ENCODE data around the gene CTNND1. TPM values are rescaled to one million over a fixed set of nuclear protein-coding genes. Genes with fewer than 3 reads are reported as not detected.

CTNND1 gene
- total RNA-seq, 2 donors from 2014 or later, result 190 to 216 TPM

GRCh38 chr11:57771365-57771764 is 9.8 kb downstream of the CTNND1 start:
- Histone ChIP-seq H3K4me1 (ENCODE audit: control insufficient read depth, insufficient read depth, low read length) (peaks cover 12% of the 10 kb centered on the region), H3K9ac (ENCODE audit: extremely low read depth, low read length, poor library complexity, severe bottlenecking) (no peak overlapping the region), H3K9me3 (ENCODE audit: control insufficient read depth, low read length) (no peaks in the 10 kb centered on the region), H3K4me3 (ENCODE audit: low read length) (no peak overlapping the region), H3K36me3 (ENCODE audit: control insufficient read depth, insufficient read depth, low read length) (peaks cover 30% of the 10 kb centered on the region), H3K27ac (ENCODE audit: low read depth, low read length) (no peak overlapping the region), H3K27me3 (ENCODE audit: control insufficient read depth, insufficient read depth, low read length, poor library complexity, severe bottlenecking) (no peaks in the 10 kb centered on the region)
- H3K4me3 Mint-ChIP-seq, result no peak overlapping the region
- H3K36me3 Mint-ChIP-seq (ENCODE audit: low read depth), result peaks cover 34% of the 10 kb centered on the region
- H3K27me3 Mint-ChIP-seq (ENCODE audit: insufficient read depth), result no peaks in the 10 kb centered on the region
- H3K9me3 Mint-ChIP-seq, result no peaks in the 10 kb centered on the region
- no peak for TF ChIP-seq CTCF (conservative IDR thresholded peaks at IDR 0.05)
- WGBS, 2 experiments (ENCODE audit: insufficient coverage in 1 of 2, insufficient read length in 1 of 2), result 98 to 100% methylated on average over 1 to 3 of the region's 3 CpGs
- H3K27ac Mint-ChIP-seq, result peak overlapping the region; percentile 7
- no peak for DNase-seq
- peaks cover 38% of the 10 kb centered on the region for H3K4me1 Mint-ChIP-seq

GRCh38 chr11:57772562-57772961 is 11.0 kb downstream of the CTNND1 start:
- no peak overlapping the region for H3K27ac ChIP-seq (ENCODE audit: low read depth, low read length)
- peaks cover 24% of the 10 kb centered on the region for H3K4me1 ChIP-seq (ENCODE audit: control insufficient read depth, insufficient read depth, low read length)
- DNase-seq, result no peak
- H3K27ac Mint-ChIP-seq, result peak overlapping the region; percentile 1
- no peaks in the 10 kb centered on the region for H3K27me3 Mint-ChIP-seq (ENCODE audit: insufficient read depth)
- no peaks in the 10 kb centered on the region for H3K9me3 ChIP-seq (ENCODE audit: control insufficient read depth, low read length)
- peaks cover 48% of the 10 kb centered on the region for H3K4me1 Mint-ChIP-seq
- WGBS, 2 experiments (ENCODE audit: insufficient coverage in 1 of 2, insufficient read length in 1 of 2), result 88 to 90% methylated on average over 1 to 4 of the region's 4 CpGs
- peaks cover 24% of the 10 kb centered on the region for H3K36me3 Mint-ChIP-seq (ENCODE audit: low read depth)
- no peak overlapping the region for H3K4me3 Mint-ChIP-seq
- H3K27me3 ChIP-seq (ENCODE audit: control insufficient read depth, insufficient read depth, low read length, poor library complexity, severe bottlenecking), result no peaks in the 10 kb centered on the region
- TF ChIP-seq CTCF (conservative IDR thresholded peaks at IDR 0.05), result no peak
- H3K9ac ChIP-seq (ENCODE audit: extremely low read depth, low read length, poor library complexity, severe bottlenecking), result no peak overlapping the region
- H3K4me3 ChIP-seq (ENCODE audit: low read length), result no peak overlapping the region
- peaks cover 24% of the 10 kb centered on the region for H3K36me3 ChIP-seq (ENCODE audit: control insufficient read depth, insufficient read depth, low read length)
- no peaks in the 10 kb centered on the region for H3K9me3 Mint-ChIP-seq

- Mint-ChIP-seq H3K36me3 (ENCODE audit: low read depth) (peaks cover 22% of the 10 kb centered on the region), H3K9me3 (no peaks in the 10 kb centered on the region), H3K27me3 (ENCODE audit: insufficient read depth) (no peaks in the 10 kb centered on the region), H3K4me1 (peaks cover 54% of the 10 kb centered on the region), H3K27ac (peak overlapping the region; percentile 1), H3K4me3 (no peak overlapping the region)
- no peak overlapping the region for H3K4me3 ChIP-seq (ENCODE audit: low read length)
- H3K27me3 ChIP-seq (ENCODE audit: control insufficient read depth, insufficient read depth, low read length, poor library complexity, severe bottlenecking), result no peaks in the 10 kb centered on the region
- H3K9ac ChIP-seq (ENCODE audit: extremely low read depth, low read length, poor library complexity, severe bottlenecking), result no peak overlapping the region
- H3K9me3 ChIP-seq (ENCODE audit: control insufficient read depth, low read length), result no peaks in the 10 kb centered on the region
- H3K27ac ChIP-seq (ENCODE audit: low read depth, low read length), result no peak overlapping the region
- DNase-seq, result no peak
- peaks cover 27% of the 10 kb centered on the region for H3K4me1 ChIP-seq (ENCODE audit: control insufficient read depth, insufficient read depth, low read length)
- 92 to 100% methylated on average over 1 to 5 of the region's 5 CpGs for WGBS, 2 experiments (ENCODE audit: insufficient coverage in 1 of 2, insufficient read length in 1 of 2)
- TF ChIP-seq CTCF (conservative IDR thresholded peaks at IDR 0.05), result no peak
- H3K36me3 ChIP-seq (ENCODE audit: control insufficient read depth, insufficient read depth, low read length), result peaks cover 24% of the 10 kb centered on the region
Observed at GRCh38 chr11:57773026-57773598, 11.5 kb downstream of the CTNND1 start.

Data from endodermal cell (in vitro differentiated cells).